KBM-7 (cell line): ENCODE measurements around the gene SMIM11.
A peak's percentile ranks its signal among the peaks of the same experiment; 100 is the strongest.
"Not testable (repeated sequence)": the region's sequence is repeated elsewhere in the genome, so short reads cannot be mapped to it uniquely, and the experiment has no call there.

ENCODE experiments used
- DNase-seq: peaks from one replicate; pipeline ENCODE4 v3.0.0-alpha.2; 2015
- in situ Hi-C: fragments of 300-500 bp; cut with MboI; formaldehyde crosslinking; loops from 2 replicates; pipeline ENCODE4 v1.14.3; 2020; ENCODE audit warnings: low sequenced_read_pairs, low pct_unique_long_range_greater_than_20kb, mixed read lengths

Gene SMIM11

DNA sequence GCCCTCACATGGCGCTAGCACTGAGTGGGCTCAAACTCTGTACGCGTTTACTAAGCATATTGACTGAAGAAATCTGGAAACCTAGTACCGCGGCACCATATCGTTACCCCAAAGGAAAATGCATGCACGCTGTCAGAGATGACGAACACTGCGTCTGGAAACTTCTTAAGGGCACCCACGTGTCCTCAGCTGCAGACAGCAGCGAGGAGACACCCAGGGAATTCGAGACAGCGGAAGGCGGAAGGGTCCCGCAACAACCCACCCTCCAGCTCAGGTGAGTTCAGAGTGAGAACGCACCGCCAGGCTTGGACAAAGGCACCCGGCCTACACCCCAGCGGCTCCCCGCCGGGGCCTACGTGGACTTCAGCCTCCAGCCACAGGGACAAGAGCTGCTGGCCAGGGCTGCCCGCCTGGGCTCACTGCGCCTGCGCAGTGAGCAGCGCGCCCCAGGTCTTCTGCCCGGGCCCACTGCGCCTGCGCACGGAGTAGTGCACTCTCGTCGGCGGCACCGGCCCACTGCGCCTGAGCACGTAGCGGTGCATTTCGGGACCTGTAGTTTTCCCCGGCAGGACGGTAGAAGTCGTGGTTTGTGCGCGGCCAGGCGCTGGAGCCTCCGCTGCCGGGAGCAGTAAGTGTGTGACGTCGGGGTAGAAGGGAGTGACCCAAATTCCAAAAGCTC, at the start of gene SMIM11:
SMIM11 (plus strand) TSS at position 568 of the 679 bp plus-strand sequence. CDS start 3,998 bp downstream, outside the sequence.
- DNase-seq, in situ Hi-C loops: not testable (repeated sequence)

DNA sequence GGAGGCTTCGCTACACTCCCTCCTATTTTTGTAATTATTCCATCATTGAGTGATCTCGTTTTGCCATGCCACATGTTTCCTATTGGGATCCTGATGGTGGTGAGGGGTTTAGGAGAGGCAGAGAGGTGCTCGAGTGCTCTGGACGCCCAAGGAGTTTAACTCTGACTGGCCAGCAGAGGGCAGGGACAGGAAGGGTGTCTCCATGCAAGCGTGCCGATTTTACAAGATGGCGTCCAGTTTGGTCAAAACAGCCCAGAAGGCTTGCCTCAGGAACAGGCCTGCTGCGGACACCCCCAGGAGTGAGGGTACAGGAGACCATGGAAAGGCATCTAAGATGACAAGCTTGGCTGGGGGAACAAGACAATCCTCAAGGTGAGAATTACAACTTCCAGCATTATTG, 45.3 kb upstream of the SMIM11 start:
- in situ Hi-C loops, result no loop called here
- DNase-seq, result no peak

GRCh38 chr21:34331726-34332125, 43.6 kb upstream of the SMIM11 start:
- in situ Hi-C loops, result no loop called here
- no peak for DNase-seq

DNA sequence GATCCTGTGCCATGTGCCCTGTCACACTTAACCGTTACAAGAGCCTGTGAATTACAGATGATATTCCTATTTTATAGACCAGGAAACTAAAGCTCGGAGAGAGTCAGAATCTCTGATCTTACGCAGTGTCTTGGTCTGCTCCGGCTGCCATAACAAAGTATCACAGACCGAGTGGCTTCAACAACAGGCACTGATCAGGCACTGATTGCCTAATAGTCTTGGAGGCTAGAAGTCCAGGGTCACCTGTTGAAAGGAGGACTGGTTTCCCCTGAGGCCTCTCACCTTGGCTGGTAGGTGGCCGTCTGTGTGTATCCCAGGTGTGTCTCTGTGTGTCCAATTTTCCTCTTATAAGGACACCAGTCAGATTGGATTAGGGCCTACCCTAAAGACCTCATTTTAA, 43.0 kb upstream of the SMIM11 start:
- no peak for DNase-seq
- in situ Hi-C loops, result no loop called here

GRCh38 chr21:34333121-34333739, 42.1 kb upstream of the SMIM11 start:
- in situ Hi-C loops, result no loop called here
- DNase-seq, result no peak

DNA sequence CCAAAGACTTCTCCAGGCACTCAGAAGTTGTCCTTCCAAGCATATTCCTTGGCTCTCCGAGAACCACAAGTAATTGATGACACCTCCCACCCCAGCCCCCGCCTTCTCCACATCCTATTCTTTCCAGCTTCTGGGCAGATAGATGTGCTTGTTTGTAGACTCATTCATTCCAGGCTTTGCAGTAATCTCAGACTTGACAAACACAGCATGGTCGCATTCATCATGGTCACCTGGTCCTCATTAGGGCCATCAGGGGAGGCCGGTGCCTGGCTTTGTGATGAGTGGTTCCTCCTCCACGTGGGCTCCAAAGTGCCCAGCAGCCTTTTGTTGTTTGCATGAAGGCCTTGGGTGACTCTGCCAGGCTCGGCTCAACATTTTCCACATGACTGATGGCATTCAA, 40.0 kb upstream of the SMIM11 start:
- in situ Hi-C loops, result no loop called here
- DNase-seq, result no peak

GRCh38 chr21:34336245-34336644, 39.1 kb upstream of the SMIM11 start:
- in situ Hi-C loops, result no loop called here
- no peak for DNase-seq

- DNase-seq, result no peak
- in situ Hi-C loops, result no loop called here
Observed at GRCh38 chr21:34336756-34337391, 38.4 kb upstream of the SMIM11 start.

DNA sequence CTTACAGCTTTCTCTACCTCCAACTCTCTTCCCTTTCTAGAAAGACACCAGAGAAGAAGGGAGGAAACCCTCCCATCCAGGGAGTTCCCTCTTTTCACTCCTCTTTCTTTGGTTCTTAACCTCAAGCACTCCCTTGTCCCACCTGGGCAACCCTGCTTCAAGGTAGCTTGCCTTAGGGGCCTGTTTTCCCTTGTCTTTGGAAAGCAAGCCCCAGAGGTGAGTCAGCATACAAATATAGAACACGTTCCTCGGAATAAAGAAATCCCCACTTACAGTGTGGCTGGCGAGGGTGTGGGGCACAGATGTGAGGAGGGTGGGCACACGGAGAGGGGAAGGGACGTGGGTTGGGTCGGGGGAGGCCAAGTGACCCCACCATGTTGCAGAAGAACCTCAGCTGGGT, 37.6 kb upstream of the SMIM11 start:
- in situ Hi-C loops, result no loop called here
- DNase-seq, result no peak

- in situ Hi-C loops, result no loop called here
Observed at GRCh38 chr21:34338226-34338625, 37.1 kb upstream of the SMIM11 start.

GRCh38 chr21:34340061-34340460, 35.2 kb upstream of the SMIM11 start:
- DNase-seq, result no peak
- in situ Hi-C loops, result no loop called here

More at GRCh38 chr21:34338226-34338625, 37.1 kb upstream of the SMIM11 start:
- no peak for DNase-seq

DNA sequence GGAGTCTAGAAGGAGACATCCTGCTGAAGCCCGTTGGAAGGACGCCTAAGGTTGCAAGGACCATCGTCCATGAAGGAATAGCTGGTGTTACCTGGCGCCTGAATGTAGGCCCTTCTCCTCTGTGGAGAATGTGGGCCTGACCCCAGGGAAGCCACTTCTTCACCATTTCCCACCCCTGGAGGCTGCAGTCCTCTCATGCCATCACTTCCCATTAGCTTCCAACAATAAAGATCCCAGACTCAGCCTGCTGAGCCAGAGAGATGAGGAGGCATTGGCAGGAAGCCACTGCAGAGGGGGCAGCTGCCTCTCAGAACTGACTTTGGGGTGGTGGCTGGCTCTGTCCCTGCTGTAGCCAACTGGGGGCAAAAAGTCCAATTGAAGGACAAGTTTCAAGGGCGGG, 32.8 kb upstream of the SMIM11 start:
- DNase-seq, result no peak
- in situ Hi-C loops, result no loop called here

DNA sequence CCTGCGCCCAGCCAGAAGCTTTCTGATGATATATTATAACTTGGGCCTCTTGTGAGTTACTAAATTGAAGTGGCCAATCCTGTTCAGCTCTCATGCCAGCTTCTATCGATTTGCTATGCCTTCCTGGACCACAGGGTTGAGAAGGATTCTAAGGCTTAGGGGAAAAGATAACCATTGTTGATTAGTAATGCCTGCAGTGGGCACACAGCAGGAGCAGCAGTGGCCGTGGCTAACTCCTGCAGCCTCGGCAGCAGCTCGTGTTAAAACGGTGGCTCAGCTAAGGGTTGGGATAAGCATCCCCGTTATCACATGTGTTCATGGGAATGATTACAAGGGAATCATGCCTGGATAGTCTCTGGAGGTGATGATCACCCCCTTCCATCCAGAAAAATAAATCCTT, 32.0 kb upstream of the SMIM11 start:
- no peak for DNase-seq
- in situ Hi-C loops, result no loop called here

GRCh38 chr21:34343838-34344381, 31.4 kb upstream of the SMIM11 start:
- in situ Hi-C loops, result no loop called here
- DNase-seq, result no peak

DNA sequence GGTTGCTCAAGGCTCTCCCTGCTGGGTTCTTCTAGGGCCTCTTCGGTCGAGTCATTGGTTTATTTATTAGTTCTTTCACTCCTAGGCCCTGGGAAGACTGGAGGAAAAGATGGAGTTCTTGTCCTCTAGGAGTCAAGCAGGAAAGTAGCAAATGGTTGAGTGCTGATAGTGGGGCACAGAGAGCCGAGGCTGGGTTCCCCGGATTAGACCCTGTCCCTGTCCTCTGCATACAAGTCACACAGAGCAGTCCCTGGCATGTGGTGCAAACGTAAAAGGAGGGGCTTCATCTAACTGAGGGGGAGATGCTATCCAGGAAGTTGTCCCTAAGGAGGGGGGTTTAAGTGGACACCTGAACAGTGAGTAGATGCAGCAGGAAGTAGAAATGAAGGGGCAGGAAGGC, 30.7 kb upstream of the SMIM11 start:
- in situ Hi-C loops, result no loop called here
- DNase-seq, result no peak

- in situ Hi-C loops, result no loop called here
- DNase-seq, result no peak
Observed at GRCh38 chr21:34345091-34345871, 30.0 kb upstream of the SMIM11 start.

DNA sequence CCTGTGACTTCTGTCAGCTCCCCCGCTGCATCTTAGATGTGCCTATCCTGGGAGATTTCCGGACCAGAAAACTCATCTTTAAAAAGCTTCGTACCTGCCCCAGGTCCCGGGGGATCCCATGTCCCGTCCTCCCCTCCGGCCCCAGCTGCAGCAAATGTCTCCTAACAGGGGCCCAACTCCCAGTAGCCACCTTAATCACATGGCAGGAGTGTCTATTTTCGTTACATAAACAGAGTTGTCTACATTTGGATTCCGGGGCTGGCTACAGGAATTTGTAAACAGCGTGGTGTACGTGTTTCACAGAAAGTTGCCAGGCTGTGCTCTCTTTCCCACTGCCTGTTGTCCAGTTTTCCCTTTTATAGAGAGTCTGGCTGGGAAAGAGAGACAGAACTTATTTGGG, 29.4 kb upstream of the SMIM11 start:
- in situ Hi-C loops, result no loop called here
- no peak for DNase-seq

DNA sequence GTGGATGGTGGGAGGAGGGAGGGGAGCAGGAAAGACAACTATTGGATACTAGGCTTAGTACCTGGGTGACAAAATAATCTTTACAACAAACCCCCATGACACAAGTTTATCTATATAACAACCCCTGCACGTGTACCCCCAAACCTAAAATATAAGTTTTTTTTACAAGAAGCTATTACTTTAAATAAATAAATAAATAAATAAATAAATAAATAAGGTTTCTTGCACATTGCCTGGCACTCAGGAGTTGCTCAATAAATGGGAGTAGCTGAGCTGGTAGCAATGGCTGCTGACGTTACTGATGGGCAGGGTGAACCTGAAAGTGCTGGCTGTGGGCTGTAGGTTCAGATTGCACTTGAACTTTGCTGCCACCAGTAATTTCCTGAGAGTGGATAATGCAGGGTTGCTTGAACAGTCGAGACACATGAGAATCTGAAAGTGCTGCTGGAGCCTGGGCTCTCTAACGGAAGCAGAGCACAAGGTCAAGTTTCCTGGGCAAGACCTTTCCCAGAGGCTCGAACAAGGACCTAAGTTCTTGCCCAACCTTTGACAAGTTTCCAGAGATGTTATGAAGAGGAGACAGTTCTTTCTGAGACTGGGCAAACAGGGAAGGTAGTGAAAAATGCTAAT, 26.3 kb upstream of the SMIM11 start:
- in situ Hi-C loops, result no loop called here

GRCh38 chr21:34351786-34352241, 23.5 kb upstream of the SMIM11 start:
- in situ Hi-C loops, result no loop called here
- DNase-seq, result peak; percentile 82

More for the DNA sequence above, 26.3 kb upstream of the SMIM11 start:
- DNase-seq, result no peak
